Activated CD4-positive, alpha-beta T cell treated with anti-CD3 and anti-CD28 coated beads, Interleukin-2, amount 10 ng/mL, durations not matched to agents 24 days and 14 days (primary cell): ENCODE data around the gene PLD1. TPM values are rescaled to one million over a fixed set of nuclear protein-coding genes. Genes with fewer than 3 reads are reported as not detected.
"Not testable (repeated sequence)": the region's sequence is repeated elsewhere in the genome, so short reads cannot be mapped to it uniquely, and the experiment has no call there.

Experiments used
- DNase-seq: peaks from one replicate; pipeline ENCODE4 v3.0.0; 2022
- H3K27ac Mint-ChIP-seq: one replicate; pipeline ENCODE4 v1.8.0; 2022; ENCODE audit warnings: mild to moderate bottlenecking, mixed read lengths
- H3K27me3 Mint-ChIP-seq: one replicate; pipeline ENCODE4 v1.8.0; 2022; ENCODE audit warnings: mixed read lengths
- H3K36me3 Mint-ChIP-seq: one replicate; pipeline ENCODE4 v1.8.0; 2022; ENCODE audit warnings: low read depth, mild to moderate bottlenecking, mixed read lengths
- H3K4me1 Mint-ChIP-seq: one replicate; pipeline ENCODE4 v1.8.0; 2021; ENCODE audit warnings: mixed read lengths
- H3K4me3 Mint-ChIP-seq: one replicate; pipeline ENCODE4 v1.8.0; 2022; ENCODE audit warnings: mild to moderate bottlenecking, moderate library complexity, mixed read lengths
- H3K9me3 Mint-ChIP-seq: one replicate; pipeline ENCODE4 v1.8.0; 2021; ENCODE audit warnings: mixed read lengths
- intact Hi-C: fragments of 100-400 bp; cut with micrococcal nuclease; formaldehyde crosslinking; loops from one replicate; pipeline ENCODE4 v1.15.1; 2023
- total RNA-seq: library from RNA; stranded (reverse); gene quantifications from 2 replicates; pipeline ENCODE4 v1.2.3, GENCODE V29; 2022

Gene PLD1
- total RNA-seq, 1 donor from 2014 or later, result 0.09 TPM

GRCh38 chr3:171704814-171705213, 105.5 kb downstream of the PLD1 start:
- Mint-ChIP-seq H3K27ac (no peak overlapping the region), H3K36me3 (no peaks in the 10 kb centered on the region), H3K27me3 (peaks cover 22% of the 10 kb centered on the region), H3K4me1 (no peaks in the 10 kb centered on the region), H3K9me3 (no peaks in the 10 kb centered on the region), H3K4me3 (no peak overlapping the region)
- DNase-seq, result no peak
- intact Hi-C loops, result loop anchor here (5.0 kb wide), 1 partner anchor 127 kb away; no protein-coding TSS in a partner anchor

- no peaks in the 10 kb centered on the region for H3K9me3 Mint-ChIP-seq
- no peak overlapping the region for H3K27ac Mint-ChIP-seq
- DNase-seq, result peak; percentile 61
- no peaks in the 10 kb centered on the region for H3K4me1 Mint-ChIP-seq
- H3K36me3 Mint-ChIP-seq, result no peaks in the 10 kb centered on the region
- H3K27me3 Mint-ChIP-seq, result peaks cover 22% of the 10 kb centered on the region
- intact Hi-C loops, result loop anchor here (5.0 kb wide), 1 partner anchor 128 kb away; no protein-coding TSS in a partner anchor
- no peak overlapping the region for H3K4me3 Mint-ChIP-seq
Measured at GRCh38 chr3:171704002-171704401, 106.3 kb downstream of the PLD1 start.

GRCh38 chr3:171703144-171703543, 107.1 kb downstream of the PLD1 start:
- Mint-ChIP-seq H3K27ac (no peak overlapping the region), H3K4me1 (no peaks in the 10 kb centered on the region), H3K36me3 (no peaks in the 10 kb centered on the region), H3K27me3 (peaks cover 22% of the 10 kb centered on the region), H3K4me3 (no peak overlapping the region), H3K9me3 (no peaks in the 10 kb centered on the region)
- no peak for DNase-seq
- intact Hi-C loops, result loop anchor here (5.0 kb wide), 1 partner anchor 129 kb away; no protein-coding TSS in a partner anchor

- H3K27ac Mint-ChIP-seq, result no peak overlapping the region
- intact Hi-C loops, result loop anchor here (5.0 kb wide), 1 partner anchor 132 kb away; no protein-coding TSS in a partner anchor
- no peak for DNase-seq
- H3K4me1 Mint-ChIP-seq, result no peaks in the 10 kb centered on the region
- peaks cover 24% of the 10 kb centered on the region for H3K27me3 Mint-ChIP-seq
- H3K4me3 Mint-ChIP-seq, result no peak overlapping the region
- H3K9me3 Mint-ChIP-seq, result no peaks in the 10 kb centered on the region
- H3K36me3 Mint-ChIP-seq, result no peaks in the 10 kb centered on the region
Measured at GRCh38 chr3:171700653-171701052, 109.6 kb downstream of the PLD1 start.

GRCh38 chr3:171700157-171700556, 110.1 kb downstream of the PLD1 start:
- H3K4me1 Mint-ChIP-seq, result no peaks in the 10 kb centered on the region
- H3K9me3 Mint-ChIP-seq, result no peaks in the 10 kb centered on the region
- DNase-seq, result no peak
- H3K27ac Mint-ChIP-seq, result no peak overlapping the region
- peaks cover 24% of the 10 kb centered on the region for H3K27me3 Mint-ChIP-seq
- H3K4me3 Mint-ChIP-seq, result no peak overlapping the region
- H3K36me3 Mint-ChIP-seq, result no peaks in the 10 kb centered on the region
- intact Hi-C loops, result loop anchor here (5.0 kb wide), 1 partner anchor 132 kb away; no protein-coding TSS in a partner anchor

GRCh38 chr3:171699601-171700000, 110.7 kb downstream of the PLD1 start:
- intact Hi-C loops, result no loop called here
- H3K27me3 Mint-ChIP-seq, result peaks cover 24% of the 10 kb centered on the region
- no peaks in the 10 kb centered on the region for H3K4me1 Mint-ChIP-seq
- no peak for DNase-seq
- H3K4me3 Mint-ChIP-seq, result no peak overlapping the region
- H3K36me3 Mint-ChIP-seq, result no peaks in the 10 kb centered on the region
- H3K27ac Mint-ChIP-seq, result no peak overlapping the region
- no peaks in the 10 kb centered on the region for H3K9me3 Mint-ChIP-seq

- Mint-ChIP-seq H3K4me3 (no peak overlapping the region), H3K27ac (no peak overlapping the region), H3K9me3 (no peaks in the 10 kb centered on the region), H3K36me3 (no peaks in the 10 kb centered on the region), H3K27me3 (peaks cover 19% of the 10 kb centered on the region), H3K4me1 (no peaks in the 10 kb centered on the region)
- intact Hi-C loops, result no loop called here
- no peak for DNase-seq
Measured at GRCh38 chr3:171696805-171697204, 113.5 kb downstream of the PLD1 start.

- intact Hi-C loops, result no loop called here
- Mint-ChIP-seq H3K4me1 (no peaks in the 10 kb centered on the region), H3K27ac (no peak overlapping the region), H3K36me3 (no peaks in the 10 kb centered on the region), H3K27me3 (peaks cover 11% of the 10 kb centered on the region), H3K4me3 (no peak overlapping the region), H3K9me3 (no peaks in the 10 kb centered on the region)
- DNase-seq, result no peak
Measured at GRCh38 chr3:171695426-171695825, 114.9 kb downstream of the PLD1 start.

- Mint-ChIP-seq H3K4me3 (no peak overlapping the region), H3K36me3 (no peaks in the 10 kb centered on the region), H3K9me3 (no peaks in the 10 kb centered on the region), H3K27me3 (peaks cover 9% of the 10 kb centered on the region), H3K27ac (no peak overlapping the region), H3K4me1 (no peaks in the 10 kb centered on the region)
- DNase-seq, result no peak
- intact Hi-C loops, result no loop called here
Measured at GRCh38 chr3:171694888-171695287, 115.4 kb downstream of the PLD1 start.

- H3K4me3 Mint-ChIP-seq, H3K27ac Mint-ChIP-seq, intact Hi-C loops, H3K36me3 Mint-ChIP-seq, DNase-seq, H3K9me3 Mint-ChIP-seq, H3K4me1 Mint-ChIP-seq: not testable (repeated sequence)
- peaks cover 10% of the 10 kb centered on the region for H3K27me3 Mint-ChIP-seq
Measured at GRCh38 chr3:171692551-171692950, 117.7 kb downstream of the PLD1 start.

GRCh38 chr3:171691485-171691884, 118.8 kb downstream of the PLD1 start:
- H3K27ac Mint-ChIP-seq, result no peak overlapping the region
- intact Hi-C loops, result no loop called here
- DNase-seq, result no peak
- H3K4me3 Mint-ChIP-seq, result no peak overlapping the region
- H3K4me1 Mint-ChIP-seq, result no peaks in the 10 kb centered on the region
- H3K27me3 Mint-ChIP-seq, result peaks cover 12% of the 10 kb centered on the region
- H3K36me3 Mint-ChIP-seq, result no peaks in the 10 kb centered on the region
- no peaks in the 10 kb centered on the region for H3K9me3 Mint-ChIP-seq

- Mint-ChIP-seq H3K27ac (no peak overlapping the region), H3K9me3 (no peaks in the 10 kb centered on the region), H3K4me3 (no peak overlapping the region), H3K36me3 (no peaks in the 10 kb centered on the region), H3K27me3 (peaks cover 12% of the 10 kb centered on the region), H3K4me1 (no peaks in the 10 kb centered on the region)
- intact Hi-C loops, result no loop called here
- DNase-seq, result no peak
Measured at GRCh38 chr3:171690281-171690680, 120.0 kb downstream of the PLD1 start.

- no peak for DNase-seq
- H3K9me3 Mint-ChIP-seq, result no peaks in the 10 kb centered on the region
- no peaks in the 10 kb centered on the region for H3K4me1 Mint-ChIP-seq
- no peaks in the 10 kb centered on the region for H3K36me3 Mint-ChIP-seq
- no peak overlapping the region for H3K4me3 Mint-ChIP-seq
- no peak overlapping the region for H3K27ac Mint-ChIP-seq
- H3K27me3 Mint-ChIP-seq, result peaks cover 16% of the 10 kb centered on the region
- intact Hi-C loops, result no loop called here
Measured at GRCh38 chr3:171688593-171688992, 121.7 kb downstream of the PLD1 start.

GRCh38 chr3:171688002-171688401, 122.3 kb downstream of the PLD1 start:
- Mint-ChIP-seq H3K36me3 (no peaks in the 10 kb centered on the region), H3K4me1 (no peaks in the 10 kb centered on the region), H3K27ac (no peak overlapping the region), H3K27me3 (peaks cover 21% of the 10 kb centered on the region), H3K4me3 (no peak overlapping the region), H3K9me3 (no peaks in the 10 kb centered on the region)
- no peak for DNase-seq
- intact Hi-C loops, result no loop called here

- Mint-ChIP-seq H3K9me3 (no peaks in the 10 kb centered on the region), H3K4me1 (no peaks in the 10 kb centered on the region)
- DNase-seq, result no peak
Measured at GRCh38 chr3:171687581-171687980, 122.7 kb downstream of the PLD1 start.

More at GRCh38 chr3:171687581-171687980, 122.7 kb downstream of the PLD1 start:
- no peak overlapping the region for H3K4me3 Mint-ChIP-seq
- no peaks in the 10 kb centered on the region for H3K36me3 Mint-ChIP-seq
- intact Hi-C loops, result no loop called here
- H3K27ac Mint-ChIP-seq, result no peak overlapping the region
- peaks cover 23% of the 10 kb centered on the region for H3K27me3 Mint-ChIP-seq
